ENCODE data around the gene POU2F1. TPM values are rescaled to one million over a fixed set of nuclear protein-coding genes. Genes with fewer than 3 reads are reported as not detected.

The POU2F1 gene
- total RNA-seq, 2 donors from 2014 or later: 48.6 to 49.4 TPM

DNA sequence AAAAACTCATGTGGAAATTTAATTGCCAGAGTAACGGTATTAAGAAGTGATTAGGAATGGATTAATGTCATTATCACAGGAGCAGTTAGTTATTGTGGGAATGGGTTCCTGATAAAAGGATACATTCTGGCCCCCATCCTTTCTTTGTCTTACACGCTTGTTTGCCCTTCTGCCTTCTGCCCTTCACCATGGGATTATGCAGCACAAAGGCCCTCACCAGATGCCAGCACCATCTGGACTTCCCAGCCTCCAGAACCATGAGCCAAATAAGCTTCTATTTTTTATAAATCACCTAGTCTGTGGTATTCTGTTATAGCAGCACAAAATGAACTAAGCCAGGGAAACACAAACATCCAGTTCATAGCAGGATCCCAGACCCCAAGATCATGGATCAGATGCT is 33.9 kb upstream of the POU2F1 start:
- Histone ChIP-seq H3K36me3 (ENCODE audit: control insufficient read depth, insufficient read depth, low read length) (no peaks in the 10 kb centered on the region), H3K4me3 (ENCODE audit: low read length) (no peak overlapping the region), H3K9ac (ENCODE audit: extremely low read depth, low read length, poor library complexity, severe bottlenecking) (no peak overlapping the region), H3K9me3 (ENCODE audit: control insufficient read depth, low read length) (peaks cover 8% of the 10 kb centered on the region), H3K4me1 (ENCODE audit: control insufficient read depth, insufficient read depth, low read length) (no peaks in the 10 kb centered on the region), H3K27me3 (ENCODE audit: control insufficient read depth, insufficient read depth, low read length, poor library complexity, severe bottlenecking) (no peaks in the 10 kb centered on the region), H3K27ac (ENCODE audit: low read depth, low read length) (no peak overlapping the region)
- 92% methylated on average over 2 of the region's 2 CpGs; no CpG with 5 or more reads in 1 of the 2 experiments for WGBS, 2 experiments (ENCODE audit: insufficient coverage in 1 of 2, insufficient read length in 1 of 2)
- Mint-ChIP-seq H3K27ac (no peak overlapping the region), H3K9me3 (no peaks in the 10 kb centered on the region), H3K4me1 (no peaks in the 10 kb centered on the region), H3K27me3 (ENCODE audit: insufficient read depth) (peaks cover 2% of the 10 kb centered on the region), H3K4me3 (no peak overlapping the region), H3K36me3 (ENCODE audit: low read depth) (no peaks in the 10 kb centered on the region)
- DNase-seq: no peak
- TF ChIP-seq, protein P1, sequence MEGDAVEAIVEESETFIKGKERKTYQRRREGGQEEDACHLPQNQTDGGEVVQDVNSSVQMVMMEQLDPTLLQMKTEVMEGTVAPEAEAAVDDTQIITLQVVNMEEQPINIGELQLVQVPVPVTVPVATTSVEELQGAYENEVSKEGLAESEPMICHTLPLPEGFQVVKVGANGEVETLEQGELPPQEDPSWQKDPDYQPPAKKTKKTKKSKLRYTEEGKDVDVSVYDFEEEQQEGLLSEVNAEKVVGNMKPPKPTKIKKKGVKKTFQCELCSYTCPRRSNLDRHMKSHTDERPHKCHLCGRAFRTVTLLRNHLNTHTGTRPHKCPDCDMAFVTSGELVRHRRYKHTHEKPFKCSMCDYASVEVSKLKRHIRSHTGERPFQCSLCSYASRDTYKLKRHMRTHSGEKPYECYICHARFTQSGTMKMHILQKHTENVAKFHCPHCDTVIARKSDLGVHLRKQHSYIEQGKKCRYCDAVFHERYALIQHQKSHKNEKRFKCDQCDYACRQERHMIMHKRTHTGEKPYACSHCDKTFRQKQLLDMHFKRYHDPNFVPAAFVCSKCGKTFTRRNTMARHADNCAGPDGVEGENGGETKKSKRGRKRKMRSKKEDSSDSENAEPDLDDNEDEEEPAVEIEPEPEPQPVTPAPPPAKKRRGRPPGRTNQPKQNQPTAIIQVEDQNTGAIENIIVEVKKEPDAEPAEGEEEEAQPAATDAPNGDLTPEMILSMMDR (conservative IDR thresholded peaks at IDR 0.05): no peak

DNA sequence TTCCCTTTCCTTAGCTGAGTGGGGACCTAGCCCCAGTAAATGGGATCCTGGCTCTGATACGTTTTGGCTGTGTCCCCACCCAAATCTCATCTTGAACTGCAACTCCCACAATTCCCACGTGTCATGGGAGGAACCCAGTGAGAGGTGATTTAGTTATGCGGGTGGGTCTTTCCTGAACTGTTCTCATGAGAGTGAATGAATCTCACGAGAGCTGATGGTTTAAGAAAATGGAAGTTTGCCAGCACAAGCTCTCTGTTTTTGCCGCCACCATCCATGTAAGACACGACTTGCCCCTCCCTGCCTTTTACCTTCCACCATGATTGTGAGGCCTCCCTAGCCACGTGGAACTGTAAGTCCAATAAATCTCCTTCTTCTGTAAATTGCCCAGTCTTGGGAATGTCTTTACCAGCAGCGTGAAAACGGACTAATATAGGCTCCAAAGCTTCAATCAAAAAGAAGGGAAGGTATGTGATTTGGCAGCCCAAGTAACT is 29.9 kb upstream of the POU2F1 start:
- Histone ChIP-seq H3K27me3 (ENCODE audit: control insufficient read depth, insufficient read depth, low read length, poor library complexity, severe bottlenecking) (no peaks in the 10 kb centered on the region), H3K4me1 (ENCODE audit: control insufficient read depth, insufficient read depth, low read length) (no peaks in the 10 kb centered on the region), H3K9ac (ENCODE audit: extremely low read depth, low read length, poor library complexity, severe bottlenecking) (no peak overlapping the region), H3K9me3 (ENCODE audit: control insufficient read depth, low read length) (peaks cover 8% of the 10 kb centered on the region), H3K36me3 (ENCODE audit: control insufficient read depth, insufficient read depth, low read length) (no peaks in the 10 kb centered on the region), H3K27ac (ENCODE audit: low read depth, low read length) (no peak overlapping the region), H3K4me3 (ENCODE audit: low read length) (no peak overlapping the region)
- Mint-ChIP-seq H3K4me1 (no peaks in the 10 kb centered on the region), H3K4me3 (no peak overlapping the region), H3K27ac (no peak overlapping the region), H3K36me3 (ENCODE audit: low read depth) (no peaks in the 10 kb centered on the region), H3K27me3 (ENCODE audit: insufficient read depth) (peaks cover 2% of the 10 kb centered on the region), H3K9me3 (peaks cover 4% of the 10 kb centered on the region)
- TF ChIP-seq, protein P1 (conservative IDR thresholded peaks at IDR 0.05): no peak
- WGBS, 2 experiments (ENCODE audit: insufficient coverage in 1 of 2, insufficient read length in 1 of 2): 89 to 90% methylated on average over 7 to 9 of the region's 9 CpGs
- DNase-seq: no peak

DNA sequence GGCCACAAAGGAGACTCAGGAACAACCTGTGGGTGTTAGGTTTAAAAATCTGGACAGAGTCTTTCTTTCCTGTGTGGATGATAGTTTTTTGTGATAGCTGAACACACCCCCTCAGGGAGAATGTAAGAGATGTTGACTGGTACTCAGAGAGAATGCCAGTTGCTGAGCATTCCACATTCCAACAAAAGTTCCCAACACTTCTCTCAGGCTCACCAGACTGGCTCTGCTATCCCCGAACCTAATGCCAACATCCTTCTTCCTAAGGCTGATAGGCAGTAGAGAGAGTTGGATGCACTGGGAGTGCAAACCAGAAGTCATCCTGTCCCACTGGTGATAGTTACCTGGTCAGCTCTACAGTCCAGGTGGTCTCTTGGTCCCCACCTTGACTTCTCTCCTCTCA is 28.7 kb upstream of the POU2F1 start:
- no peaks in the 10 kb centered on the region for H3K27me3 ChIP-seq (ENCODE audit: control insufficient read depth, insufficient read depth, low read length, poor library complexity, severe bottlenecking)
- peaks cover 3% of the 10 kb centered on the region for H3K4me1 ChIP-seq (ENCODE audit: control insufficient read depth, insufficient read depth, low read length)
- peaks cover 5% of the 10 kb centered on the region for H3K9me3 ChIP-seq (ENCODE audit: control insufficient read depth, low read length)
- no peaks in the 10 kb centered on the region for H3K36me3 Mint-ChIP-seq (ENCODE audit: low read depth)
- TF ChIP-seq, protein P1 (conservative IDR thresholded peaks at IDR 0.05): no peak
- H3K27ac Mint-ChIP-seq: no peak overlapping the region
- DNase-seq: no peak
- no peak overlapping the region for H3K27ac ChIP-seq (ENCODE audit: low read depth, low read length)
- peaks cover 2% of the 10 kb centered on the region for H3K27me3 Mint-ChIP-seq (ENCODE audit: insufficient read depth)
- no peaks in the 10 kb centered on the region for H3K36me3 ChIP-seq (ENCODE audit: control insufficient read depth, insufficient read depth, low read length)
- 94 to 100% methylated on average over 1 of the region's 1 CpG for WGBS, 2 experiments (ENCODE audit: insufficient coverage in 1 of 2, insufficient read length in 1 of 2)
- H3K9ac ChIP-seq (ENCODE audit: extremely low read depth, low read length, poor library complexity, severe bottlenecking): no peak overlapping the region
- peaks cover 11% of the 10 kb centered on the region for H3K4me1 Mint-ChIP-seq
- peaks cover 4% of the 10 kb centered on the region for H3K9me3 Mint-ChIP-seq
- H3K4me3 ChIP-seq (ENCODE audit: low read length): no peak overlapping the region
- H3K4me3 Mint-ChIP-seq: no peak overlapping the region

All from endodermal cell (in vitro differentiated cells).